ENCODE measurements around the gene TTYH3.
"Not testable (repeated sequence)": the region's sequence is repeated elsewhere in the genome, so short reads cannot be mapped to it uniquely, and the experiment has no call there.

DNA sequence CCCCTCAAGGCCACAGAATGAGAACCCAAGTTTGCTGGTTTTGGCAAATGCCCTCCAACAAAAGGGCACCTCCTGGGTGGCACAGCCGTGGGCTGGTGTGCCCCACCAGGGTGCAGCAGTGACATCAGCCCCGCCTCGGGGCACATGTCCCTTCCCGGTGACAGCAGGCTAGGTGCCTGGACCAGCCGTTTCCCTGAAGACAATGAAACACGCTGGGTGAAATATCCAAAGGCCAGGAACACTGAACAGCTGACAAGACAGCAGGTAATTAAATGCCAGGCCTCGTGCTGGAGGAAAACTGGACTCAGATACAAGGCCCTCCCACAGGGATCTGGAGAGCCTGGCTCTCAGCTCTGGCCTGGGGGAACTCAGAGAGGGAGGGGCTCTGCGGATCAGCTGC, 44.8 kb downstream of the TTYH3 start:
- TF ChIP-seq, protein P1, sequence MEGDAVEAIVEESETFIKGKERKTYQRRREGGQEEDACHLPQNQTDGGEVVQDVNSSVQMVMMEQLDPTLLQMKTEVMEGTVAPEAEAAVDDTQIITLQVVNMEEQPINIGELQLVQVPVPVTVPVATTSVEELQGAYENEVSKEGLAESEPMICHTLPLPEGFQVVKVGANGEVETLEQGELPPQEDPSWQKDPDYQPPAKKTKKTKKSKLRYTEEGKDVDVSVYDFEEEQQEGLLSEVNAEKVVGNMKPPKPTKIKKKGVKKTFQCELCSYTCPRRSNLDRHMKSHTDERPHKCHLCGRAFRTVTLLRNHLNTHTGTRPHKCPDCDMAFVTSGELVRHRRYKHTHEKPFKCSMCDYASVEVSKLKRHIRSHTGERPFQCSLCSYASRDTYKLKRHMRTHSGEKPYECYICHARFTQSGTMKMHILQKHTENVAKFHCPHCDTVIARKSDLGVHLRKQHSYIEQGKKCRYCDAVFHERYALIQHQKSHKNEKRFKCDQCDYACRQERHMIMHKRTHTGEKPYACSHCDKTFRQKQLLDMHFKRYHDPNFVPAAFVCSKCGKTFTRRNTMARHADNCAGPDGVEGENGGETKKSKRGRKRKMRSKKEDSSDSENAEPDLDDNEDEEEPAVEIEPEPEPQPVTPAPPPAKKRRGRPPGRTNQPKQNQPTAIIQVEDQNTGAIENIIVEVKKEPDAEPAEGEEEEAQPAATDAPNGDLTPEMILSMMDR (IDR thresholded peaks at IDR 0.05): not testable (repeated sequence)
- not testable (repeated sequence) for TF ChIP-seq POLR2AphosphoS5 (IDR thresholded peaks at IDR 0.05; ENCODE audit: insufficient read depth in 1 of 2, low read depth in 1 of 2); POLR2A (IDR thresholded peaks at IDR 0.05)

Data from vagina (tissue), 2 donors.